COR-L47 (cell line): ENCODE data around the gene ANGPTL5.
"Not testable (repeated sequence)": the region's sequence is repeated elsewhere in the genome, so short reads cannot be mapped to it uniquely, and the experiment has no call there.

Experiments
- DNase-seq: peaks from one replicate; lab custom pipeline; 2025; lab: John Stamatoyannopoulos, UW

Gene ANGPTL5

DNA sequence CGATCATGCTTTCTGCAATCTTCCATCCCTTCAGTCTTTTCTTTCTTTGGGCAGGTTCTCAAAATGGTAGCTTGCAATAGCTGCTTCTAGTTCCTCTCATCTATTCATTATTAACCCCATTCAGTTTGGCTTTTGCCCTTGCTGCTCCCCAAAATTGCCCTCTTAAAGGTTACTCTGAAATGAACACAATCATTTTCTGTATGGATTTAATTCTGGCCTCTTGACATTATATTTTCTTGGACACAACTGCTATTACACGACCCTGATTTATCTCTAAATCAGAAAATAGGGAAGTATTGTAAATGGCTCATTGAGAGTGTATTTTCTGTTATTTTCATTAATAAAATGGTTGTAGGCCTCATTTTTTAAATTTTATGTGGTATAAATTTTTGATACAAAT, at the start of gene ANGPTL5:
Gene ANGPTL5 (minus strand): TSS at position 101 of the 400 bp plus-strand sequence. CDS start 8,613 bp downstream, outside the sequence.
- no peak for DNase-seq

GRCh38 chr11:101964200-101964599, 47.9 kb upstream of the ANGPTL5 start:
- not testable (repeated sequence) for DNase-seq

- DNase-seq, result no peak
Observed at GRCh38 chr11:101960231-101960630, 43.9 kb upstream of the ANGPTL5 start.

DNA sequence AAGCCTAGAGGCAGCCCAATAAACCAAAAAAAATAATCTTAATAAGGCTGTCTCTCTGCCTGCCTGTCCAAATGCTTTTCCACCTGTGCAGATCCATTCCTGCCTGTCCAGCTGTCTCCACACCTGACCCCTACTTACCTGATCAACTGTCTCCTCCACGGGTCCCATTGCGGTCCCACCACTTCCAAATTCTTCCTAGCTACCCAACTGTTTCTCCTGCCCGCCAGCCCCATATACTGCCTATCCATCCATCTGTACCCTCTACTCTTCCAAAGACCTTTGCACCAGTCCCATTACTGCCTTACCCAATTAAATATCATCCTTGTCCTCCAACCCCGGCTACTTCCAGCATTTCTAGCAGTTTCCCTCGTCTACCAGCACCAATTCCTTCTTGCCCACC, 39.4 kb upstream of the ANGPTL5 start:
- DNase-seq, result no peak

- DNase-seq, result no peak
Observed at GRCh38 chr11:101955278-101955677, 39.0 kb upstream of the ANGPTL5 start.

DNA sequence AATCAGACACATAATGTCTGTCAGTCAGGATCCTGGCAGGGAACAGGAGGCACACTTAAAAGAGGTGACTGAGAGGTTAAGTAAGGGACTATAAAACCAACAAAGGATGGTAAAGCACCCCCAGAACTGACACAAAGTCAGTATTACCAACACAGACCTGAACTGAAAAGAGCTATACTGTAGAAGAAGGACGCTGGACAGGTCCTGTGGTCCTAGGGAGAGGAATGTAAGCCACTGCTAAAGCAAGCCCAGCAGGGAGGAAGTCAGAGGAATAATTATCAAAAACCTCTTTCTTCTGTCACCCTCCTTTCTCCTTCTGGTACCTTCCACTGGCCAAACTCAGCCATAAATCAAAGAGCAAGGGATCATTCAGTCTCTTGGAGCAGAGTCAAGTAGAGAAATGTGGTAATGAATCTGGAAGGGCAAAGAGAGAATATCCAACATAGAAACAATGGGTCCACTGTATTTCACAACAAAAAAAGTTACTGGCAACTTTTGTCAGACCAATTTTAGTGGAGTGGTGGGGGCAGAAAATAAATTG, 33.4 kb upstream of the ANGPTL5 start:
- DNase-seq, result no peak

GRCh38 chr11:101945448-101945847, 29.1 kb upstream of the ANGPTL5 start:
- DNase-seq, result no peak

GRCh38 chr11:101944923-101945322, 28.6 kb upstream of the ANGPTL5 start:
- no peak for DNase-seq

- no peak for DNase-seq
Observed at GRCh38 chr11:101940901-101941520, 24.7 kb upstream of the ANGPTL5 start.

- DNase-seq, result peak; percentile 22
Observed at GRCh38 chr11:101931692-101932091, 15.4 kb upstream of the ANGPTL5 start.

GRCh38 chr11:101929294-101929915, 13.1 kb upstream of the ANGPTL5 start:
- DNase-seq, result no peak

DNA sequence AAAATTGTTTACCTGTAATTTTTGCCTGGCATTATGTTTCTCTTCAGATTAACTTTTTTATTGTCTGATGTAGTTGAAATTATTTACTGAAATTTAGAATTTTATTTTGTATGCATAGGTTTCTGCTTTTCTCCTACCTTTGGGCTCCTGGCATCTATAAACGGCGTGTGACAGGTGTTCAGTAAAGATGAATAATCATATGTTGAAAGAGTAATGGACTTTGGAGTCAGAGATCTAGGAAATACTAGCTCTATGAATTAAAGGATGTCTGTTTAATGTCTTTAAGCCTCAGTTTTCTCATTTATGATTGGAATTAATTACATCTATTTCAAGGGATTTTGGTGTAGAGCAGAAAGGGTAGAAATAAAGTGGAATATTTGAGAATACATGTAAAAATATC, 7.2 kb upstream of the ANGPTL5 start:
- DNase-seq, result no peak

DNA sequence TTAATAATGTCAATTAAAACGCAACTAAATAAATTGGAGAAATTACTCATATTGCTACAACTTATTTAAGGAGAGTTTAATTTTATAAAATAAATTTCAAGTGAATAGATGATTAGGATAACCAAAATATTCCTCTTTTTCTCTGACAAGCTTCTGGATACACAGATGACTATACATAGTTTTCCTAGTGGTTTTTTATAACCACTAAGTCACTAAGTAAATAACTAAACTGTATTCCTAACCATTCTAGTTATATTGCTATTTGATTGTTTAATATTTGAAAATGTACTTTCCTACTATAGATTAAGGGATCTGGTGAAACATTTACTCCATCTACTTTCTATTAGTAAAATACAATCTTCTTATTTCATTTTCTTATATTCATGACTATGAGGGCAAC, 4.7 kb upstream of the ANGPTL5 start:
- no peak for DNase-seq

- no peak for DNase-seq
Observed at GRCh38 chr11:101917226-101917625, 904 bp upstream of the ANGPTL5 start.

DNA sequence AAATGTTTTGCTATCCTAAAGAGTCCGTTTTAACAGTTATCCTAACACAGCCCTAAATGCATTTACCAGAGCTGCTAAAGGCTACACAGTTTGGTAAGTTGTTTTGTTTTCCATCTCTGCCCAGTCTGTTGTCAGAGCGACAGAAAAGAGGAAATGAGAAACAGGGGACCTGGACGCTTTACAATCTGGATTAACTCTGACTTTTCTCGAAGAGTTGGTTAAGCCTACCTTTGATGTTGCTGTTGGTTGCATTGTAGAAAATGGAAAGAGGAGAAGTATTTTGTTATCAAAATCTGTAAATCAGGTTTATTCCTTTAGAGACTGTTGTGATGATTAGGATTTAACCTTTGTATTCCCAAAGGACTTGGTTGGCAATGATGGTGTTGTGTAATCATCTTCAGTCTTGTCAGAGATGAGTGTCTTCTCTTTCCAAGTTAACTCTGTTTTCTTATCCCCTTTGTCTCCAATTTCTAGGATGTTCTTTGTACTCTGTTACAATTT, 481 bp downstream of the ANGPTL5 start:
- DNase-seq, result peak; percentile 4

DNA sequence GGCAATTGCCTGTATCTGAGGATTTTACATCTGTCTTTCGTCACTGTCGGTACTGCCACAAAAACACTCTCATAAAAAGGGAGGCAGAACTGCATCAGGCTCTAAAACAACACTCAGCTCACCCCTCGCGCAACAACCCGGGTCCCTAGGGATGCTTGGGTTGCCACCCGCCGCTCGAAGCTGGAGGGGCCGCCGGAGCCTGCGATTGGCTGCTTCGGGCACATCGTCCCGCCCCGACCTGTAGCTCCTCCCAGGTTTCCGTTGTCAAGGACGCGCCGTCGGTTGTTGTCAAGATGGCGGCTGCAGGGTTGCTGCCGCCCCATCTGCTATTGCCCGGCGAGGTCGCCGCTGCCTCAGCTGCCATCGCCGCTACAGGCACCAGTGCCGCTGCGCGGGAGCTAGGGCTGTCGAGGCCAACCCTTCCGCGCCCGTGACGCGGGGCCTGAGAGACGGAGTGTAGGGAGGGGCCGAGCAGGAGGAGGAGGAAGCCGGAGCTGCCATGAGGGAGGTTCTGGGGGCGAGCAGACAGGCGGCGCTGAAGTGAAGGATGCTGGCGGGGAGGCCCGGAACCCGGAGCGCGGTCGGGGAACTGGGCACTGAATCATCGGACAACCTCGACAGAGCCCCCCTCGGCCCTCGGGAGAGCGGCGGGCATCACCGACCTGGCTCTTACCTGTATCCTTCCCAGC, 1.4 kb downstream of the ANGPTL5 start, which contains the start of gene CEP126:
Gene CEP126 (plus strand): TSS at position 273 of the 689 bp plus-strand sequence. CDS start 275 bp downstream, at position 548.
- peak; percentile 92 for DNase-seq

GRCh38 chr11:101914341-101914737, 2.0 kb downstream of the ANGPTL5 start:
- no peak for DNase-seq

- no peak for DNase-seq
Observed at GRCh38 chr11:101913656-101914055, 2.7 kb downstream of the ANGPTL5 start.

GRCh38 chr11:101912823-101913284, 3.5 kb downstream of the ANGPTL5 start:
- no peak for DNase-seq

- no peak for DNase-seq
Observed at GRCh38 chr11:101909087-101909486, 7.2 kb downstream of the ANGPTL5 start.

DNA sequence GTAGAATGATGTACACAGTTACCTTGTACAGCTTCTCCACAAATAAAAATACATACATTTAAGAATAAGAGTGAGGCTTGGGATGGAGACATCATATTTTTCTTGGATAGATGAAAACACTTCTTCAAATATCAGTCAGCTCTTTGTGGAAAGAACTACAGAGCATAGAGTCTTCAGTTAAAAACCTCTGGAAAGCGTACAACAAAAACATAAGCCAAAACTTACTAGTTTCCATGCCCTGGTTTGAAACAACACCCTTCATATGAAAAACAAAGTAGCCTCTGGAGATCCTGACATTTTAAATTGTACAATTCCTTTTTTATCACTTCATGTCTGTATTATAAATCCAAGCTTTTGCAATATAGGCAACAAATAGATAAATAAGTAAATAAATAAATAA, 8.5 kb downstream of the ANGPTL5 start:
- DNase-seq, result no peak

DNA sequence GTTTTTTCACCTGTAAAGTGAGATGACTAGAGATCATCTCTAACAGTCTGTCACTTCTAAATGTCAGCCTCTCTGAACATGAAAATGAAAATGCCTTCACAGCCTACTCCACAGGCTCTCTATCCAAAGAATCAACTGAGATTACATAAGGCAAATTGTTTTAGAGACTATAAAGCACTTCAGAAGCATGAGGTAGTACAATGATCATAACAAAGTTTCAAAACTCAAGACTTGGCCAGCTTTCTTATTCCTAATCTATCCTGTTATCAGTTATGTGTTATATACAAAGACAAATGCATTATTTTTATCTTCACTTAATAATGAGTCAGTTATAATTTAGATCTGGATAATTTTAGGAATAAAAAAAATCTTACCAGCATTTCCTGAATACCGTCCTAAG, 21.8 kb downstream of the ANGPTL5 start:
- no peak for DNase-seq

DNA sequence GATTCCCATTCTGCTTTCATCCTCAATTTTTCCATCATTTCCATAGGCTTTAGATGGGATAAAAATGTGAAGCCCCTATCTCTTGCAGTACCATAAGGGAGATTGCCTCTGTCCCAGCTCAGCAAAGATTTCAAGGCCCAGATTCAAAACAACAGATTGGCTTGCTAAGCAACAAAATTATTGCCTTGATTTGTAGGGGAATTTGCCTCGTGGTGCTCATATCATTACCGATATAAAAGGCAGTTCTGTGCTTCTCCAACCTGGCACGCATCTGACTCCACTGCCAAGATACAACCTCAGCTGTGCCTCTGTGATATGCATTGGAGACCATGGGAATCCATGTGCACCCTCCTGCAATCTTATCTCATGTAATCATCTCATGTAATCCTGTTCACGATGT, 26.6 kb downstream of the ANGPTL5 start:
- no peak for DNase-seq
